ENCODE measurements around the gene ZNF536.

- TF ChIP-seq EZH2 (IDR thresholded peaks at IDR 0.05; ENCODE audit: low read length, missing control alignments) (no peak), CTCF (conservative IDR thresholded peaks at IDR 0.05 in 1 of 2, IDR thresholded peaks at IDR 0.05 in 1 of 2; ENCODE audit: low read depth in 1 of 2, low read length in 2 of 2) (no peak)
Measured at GRCh38 chr19:30359936-30360335, 12.2 kb upstream of the ZNF536 start.
